GM12878 (cell line): ENCODE results near the gene FOXP4. TPM values are rescaled to one million over a fixed set of nuclear protein-coding genes. Genes with fewer than 3 reads are reported as not detected.

Experiments used
- ATAC-seq: fragments of 200-7000 bp; cut with Tn5 transposase; 3 replicates; pipeline ENCODE4 v1.9.1; 2020; ENCODE audit warnings: mild to moderate bottlenecking, moderate library complexity
- BruUV-seq: library from RNA; stranded (reverse); fragments of 400-500 nt; replicated peaks from 2 replicates; lab custom pipeline; 2021; lab: Mats Ljungman, UMichigan
- CTCF ChIA-PET: fragments of 300-600 bp; sonication (Branson Sonifier 250); formaldehyde crosslinking; extraction: SDS; loops from one replicate; lab custom pipeline; 2021; ENCODE audit warnings: inconsistent platforms; lab: Yijun Ruan, JAX
- POLR2A ChIA-PET: fragments of 350-600 bp; formaldehyde crosslinking; extraction: SDS; loops from one replicate; lab custom pipeline; 2021; ENCODE audit warnings: inconsistent platforms; lab: Charles Lee
- RAD21 ChIA-PET: fragments of 300-600 bp; sonication (Branson Sonifier 250); formaldehyde crosslinking; loops from one replicate; lab custom pipeline; 2023; ENCODE audit warnings: antibody characterized with exemption; ENCODE audit not compliant: unreplicated experiment; lab: Charles Lee
- SMC1A ChIA-PET: fragments of 300-600 bp; sonication (Branson Sonifier 250); formaldehyde crosslinking; loops from one replicate; lab custom pipeline; 2023; ENCODE audit not compliant: unreplicated experiment, uncharacterized antibody; lab: Charles Lee
- DNase-seq: peaks from one replicate; pipeline ENCODE4 v3.0.0-alpha.2; 2011; ENCODE audit warnings: low read depth, low spot score
- FAIRE-seq: peaks from 3 replicates; lab custom pipeline; 2011; peaks lifted over from hg19 to GRCh38; lab: Jason Lieb, UNC
- H2AFZ ChIP-seq: 2 replicates; pipeline ENCODE4 v1.6.0; 2011; ENCODE audit warnings: low read depth, low read length, control low read depth; ENCODE audit not compliant: control insufficient read depth
- H3K27ac ChIP-seq: 2 replicates; pipeline ENCODE4 v1.5.1; 2011; ENCODE audit warnings: control low read depth; ENCODE audit not compliant: control insufficient read depth, insufficient read depth
- H3K27me3 ChIP-seq, 2 experiments: replicated peaks in 1 of 2; 2 replicates each; pipeline versions ENCODE4 v1.6.0 to v1.6.1; 2011; ENCODE audit warnings: low read length in 1 of 2; ENCODE audit not compliant: control insufficient read depth in 2 of 2, insufficient read depth in 2 of 2
- H3K36me3 ChIP-seq, 2 experiments: 2 replicates each; pipeline ENCODE4 v1.5.1; 2011; ENCODE audit warnings: low read length in 1 of 2; ENCODE audit not compliant: control insufficient read depth in 2 of 2, insufficient read depth in 2 of 2
- H3K4me1 ChIP-seq: 2 replicates; pipeline ENCODE4 v1.6.1; 2011; ENCODE audit warnings: mild to moderate bottlenecking, low read length, moderate library complexity, mixed read lengths; ENCODE audit not compliant: control insufficient read depth, insufficient read depth
- H3K4me2 ChIP-seq: 2 replicates; pipeline ENCODE4 v1.6.0; 2011; ENCODE audit warnings: control low read depth; ENCODE audit not compliant: control insufficient read depth, insufficient read depth
- H3K4me3 ChIP-seq: fragments of 200-600 bp; sonication (generic); 2 replicates; pipeline ENCODE4 v1.5.1; 2016
- H3K79me2 ChIP-seq: 2 replicates; pipeline ENCODE4 v1.6.0; 2011; ENCODE audit warnings: low read length; ENCODE audit not compliant: control insufficient read depth, insufficient read depth
- H3K9ac ChIP-seq: 2 replicates; pipeline ENCODE4 v1.8.0; 2011; ENCODE audit warnings: low read length, control low read depth, mixed read lengths; ENCODE audit not compliant: control insufficient read depth, insufficient read depth
- H3K9me3 ChIP-seq: replicated peaks from 3 replicates; pipeline ENCODE4 v1.5.1; 2011; ENCODE audit warnings: mild to moderate bottlenecking, low read length; ENCODE audit not compliant: control insufficient read depth, insufficient read depth
- H4K20me1 ChIP-seq: 2 replicates; pipeline ENCODE4 v1.6.0; 2011; ENCODE audit not compliant: control insufficient read depth, insufficient read depth
- CEBPB ChIP-seq, 2 experiments: fragments of 150-350 bp in 1 of 2; IDR thresholded peaks; 2 replicates each; pipeline ENCODE4 v1.6.1; 2012 to 2014; ENCODE audit warnings: low read depth in 2 of 2, low read length in 2 of 2, borderline replicate concordance in 1 of 2, inconsistent platforms in 1 of 2
- NRF1 ChIP-seq: conservative IDR thresholded peaks from 2 replicates; pipeline ENCODE4 v1.6.1; 2011; ENCODE audit warnings: mild to moderate bottlenecking, low read depth, low read length, improper control_type of control experiment
- PRDM15 ChIP-seq: fragments of 450-650 bp; formaldehyde crosslinking; IDR thresholded peaks from 2 replicates; pipeline ENCODE4 v1.4.0; 2020; ENCODE audit warnings: mild to moderate bottlenecking, moderate library complexity
- ZNF687 ChIP-seq: fragments of 450-650 bp; IDR thresholded peaks from 2 replicates; pipeline ENCODE4 v1.6.1; 2017; ENCODE audit warnings: mild to moderate bottlenecking, moderate library complexity
- WGBS: methylation state at CpG from one replicate; pipeline ENCODE4 v1.1.6; 2016; ENCODE audit warnings: low lambda C conversion rate; ENCODE audit not compliant: insufficient replicate concordance, insufficient coverage; ENCODE audit errors: missing lambda C conversion rate; 5-methylcytosine and 5-hydroxymethylcytosine counted together
- in situ Hi-C: fragments of 300-500 bp; cut with MboI; formaldehyde crosslinking; loops from 9 replicates; pipeline ENCODE4 v1.14.3; 2018; ENCODE audit warnings: mixed read lengths
- intact Hi-C: fragments of 100-400 bp; cut with micrococcal nuclease; formaldehyde crosslinking; loops from one replicate; pipeline ENCODE4 v1.14.2; 2022; ENCODE audit not compliant: unreplicated experiment
- polyA plus RNA-seq, 11 experiments: library from polyadenylated mRNA; depleted of rRNA in 4 of 11; unstranded in 6 of 11; stranded (reverse) in 5 of 11; fragments of >200 nt; fragmentation: Nextera tagmentation in 4 of 11; fragmentation: Illumina TruSeq in 1 of 11; extraction: Ambion mirVana in 4 of 11; extraction: Trizol in 1 of 11; gene quantifications; 1 replicate in 1 of 11; 2 replicates in 10 of 11; pipeline versions ENCODE4 v1.2.1 to v1.2.3, GENCODE V29; 2011 to 2016; ENCODE audit warnings: inconsistent platforms in 2 of 11, missing spikeins in 2 of 11, low read depth in 1 of 11
- total RNA-seq, 4 experiments: library from RNA; depleted of rRNA in 3 of 4; stranded (reverse); fragments of >200 nt in 3 of 4; fragmentation: Illumina TruSeq in 1 of 4; extraction: Trizol in 1 of 4; gene quantifications; 2 replicates each; pipeline versions ENCODE4 v1.2.1 to v1.2.3, GENCODE V29; 2013 to 2021

The FOXP4 gene
- total and polyA plus RNA-seq, 10 of the 15 experiments (the other 5 are each of a cell fraction or from before 2014, with no cell fraction given), result 0.31 to 46.1 (median 2.3) TPM

- WGBS, result 93% methylated on average over 10 of the region's 10 CpGs
- intact Hi-C loops (no loop called here), in situ Hi-C loops (no loop called here)
- H2AFZ ChIP-seq, result no peak overlapping the region
- RAD21 ChIA-PET, result interaction anchor here (1.0 to 1.1 kb wide), 2 partner anchors 17 to 89 kb away, joined by 3 read pairs; no protein-coding TSS in a partner anchor
- H3K27ac ChIP-seq, result no peak overlapping the region
- DNase-seq (no peak), ATAC-seq (no peak), FAIRE-seq (no peak)
- no peak overlapping the region for H3K4me2 ChIP-seq
- BruUV-seq, result no TSS peak
- peaks cover 6% of the 10 kb centered on the region for H3K4me1 ChIP-seq
- H3K9ac ChIP-seq, result no peak overlapping the region
- H3K9me3 ChIP-seq, result no peaks in the 10 kb centered on the region
- TF ChIP-seq ZNF687, result no peak
- TF ChIP-seq CEBPB (IDR thresholded peaks at IDR 0.05; ENCODE audit: borderline replicate concordance in 1 of 2, low read depth in 2 of 2, low read length in 2 of 2), result no peak
- TF ChIP-seq PRDM15, result no peak
- TF ChIP-seq NRF1, result no peak
- no peaks in the 10 kb centered on the region for H3K27me3 ChIP-seq
- POLR2A ChIA-PET, result interaction anchor here (0.9 kb wide), 1 partner anchor 10 kb away, joined by 3 read pairs; no protein-coding TSS in a partner anchor
- H3K36me3 ChIP-seq, result peaks cover 0 to 4% of the 10 kb centered on the region in 2 experiments; a peak in 3 of 4 replicates
- peaks cover 35% of the 10 kb centered on the region for H4K20me1 ChIP-seq
- CTCF ChIA-PET, result interaction anchor here (0.6 to 1.2 kb wide), 4 partner anchors 31 to 274 kb away, joined by 3 to 5 read pairs (median 3); no protein-coding TSS in a partner anchor
- H3K79me2 ChIP-seq, result peaks cover 22% of the 10 kb centered on the region
- SMC1A ChIA-PET, result interaction anchor here (0.7 to 2.0 kb wide), 3 partner anchors 12 to 26 kb away, joined by 3 to 5 read pairs (median 4); no protein-coding TSS in a partner anchor
- H3K4me3 ChIP-seq, result no peak overlapping the region
Observed at GRCh38 chr6:41552723-41553122, 6.5 kb downstream of the FOXP4 start.
